Esophagus muscularis mucosa (tissue), 4 donors: ENCODE measurements around the gene RTP2. TPM values are rescaled to one million over a fixed set of nuclear protein-coding genes. Genes with fewer than 3 reads are reported as not detected.
"Not testable (repeated sequence)": the region's sequence is repeated elsewhere in the genome, so short reads cannot be mapped to it uniquely, and the experiment has no call there.

ENCODE experiments used
- DNase-seq: peaks from one replicate; pipeline ENCODE4 v3.0.0-alpha.2; 2017; ENCODE audit errors: extremely low spot score
- H3K27ac ChIP-seq, 4 donors: fragments of 200-600 bp; sonication (generic); replicated peaks in 1 of 4; 1 replicate in 3 of 4; 2 replicates in 1 of 4; pipeline ENCODE4 v1.5.1; 2016 to 2019; ENCODE audit warnings: mild to moderate bottlenecking in 1 of 4
- H3K27me3 ChIP-seq, 4 donors: fragments of 200-600 bp; sonication (generic); one replicate each; pipeline versions ENCODE4 v1.5.1 to v1.6.0; 2016 to 2019
- H3K36me3 ChIP-seq, 4 donors: fragments of 200-600 bp; sonication (generic); one replicate each; pipeline ENCODE4 v1.5.1; 2016 to 2019
- H3K4me1 ChIP-seq, 4 donors: fragments of 200-600 bp; sonication (generic); one replicate each; pipeline ENCODE4 v1.5.1; 2016 to 2019
- H3K4me3 ChIP-seq, 4 donors: fragments of 200-600 bp; sonication (generic); 1 replicate in 2 of 4; 2 replicates in 2 of 4; pipeline ENCODE4 v1.5.1; 2016 to 2019; ENCODE audit warnings: mild to moderate bottlenecking in 4 of 4, moderate library complexity in 1 of 4
- H3K9me3 ChIP-seq, 4 donors: fragments of 200-600 bp; sonication (generic); 1 replicate in 3 of 4; 2 replicates in 1 of 4; pipeline ENCODE4 v1.5.1; 2016 to 2019
- CTCF ChIP-seq, 3 experiments: fragments of 200-600 bp in 2 of 3; fragments of 450-650 bp in 1 of 3; sonication (generic) in 2 of 3; IDR thresholded peaks; one replicate each; pipeline ENCODE4 v1.5.1; 2017 to 2019; ENCODE audit warnings: antibody characterized with exemption in 3 of 3, mild to moderate bottlenecking in 2 of 3, moderate library complexity in 1 of 3
- EP300 ChIP-seq: sonication (generic); formaldehyde crosslinking; IDR thresholded peaks from one replicate; pipeline ENCODE4 v1.6.1; 2017; ENCODE audit warnings: antibody characterized with exemption
- POLR2A ChIP-seq: fragments of 450-650 bp; IDR thresholded peaks from one replicate; pipeline ENCODE4 v1.6.1; 2017; ENCODE audit warnings: antibody characterized with exemption, moderate library complexity, mild to moderate bottlenecking, low read depth
- POLR2AphosphoS5 ChIP-seq, 2 donors: sonication (generic); formaldehyde crosslinking; IDR thresholded peaks; one replicate each; pipeline ENCODE4 v1.6.1; 2017; ENCODE audit warnings: antibody characterized with exemption in 2 of 2
- WGBS: methylation state at CpG from one replicate; pipeline ENCODE4 v1.1.5; 2018; 5-methylcytosine and 5-hydroxymethylcytosine counted together
- intact Hi-C: fragments of 100-400 bp; cut with DNase I; formaldehyde crosslinking; loops from one replicate; pipeline ENCODE4 v1.15.1; 2023
- total RNA-seq, 4 donors: library from RNA; depleted of rRNA; stranded (reverse); fragments of >200 nt; gene quantifications; one replicate each; pipeline versions ENCODE4 v1.1.0 to v1.2.1, GENCODE V29; 2016

Gene RTP2
- total RNA-seq, 4 donors from 2014 or later = not detected

DNA sequence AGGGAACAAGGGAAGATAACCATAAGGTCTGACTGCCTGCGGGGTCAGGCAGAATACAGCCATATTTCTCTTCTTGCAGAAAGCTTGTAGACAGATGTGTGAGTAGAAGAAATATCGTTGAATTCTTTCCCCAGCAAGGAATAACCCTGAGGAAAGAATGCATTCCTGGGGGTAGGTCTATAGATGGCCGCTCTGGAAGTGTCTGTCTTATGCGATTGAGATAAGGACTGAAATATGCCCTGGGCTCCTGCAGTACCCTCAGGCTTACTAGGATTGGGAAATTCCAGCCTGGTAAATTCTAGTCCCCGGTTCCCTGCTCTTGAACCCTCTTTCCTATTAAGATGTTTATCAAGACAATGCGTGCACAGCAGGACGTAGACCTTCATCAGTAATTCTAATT is 16.4 kb downstream of the RTP2 start:
- H3K27me3 ChIP-seq = peaks cover 0 to 8% (median 0%) of the 10 kb centered on the region in 4 donors
- H3K9me3 ChIP-seq = peaks cover 0 to 12% (median 11%) of the 10 kb centered on the region in 4 donors
- no peaks in the 10 kb centered on the region for H3K4me1 ChIP-seq
- no peak overlapping the region for H3K4me3 ChIP-seq
- DNase-seq = peak; percentile 45
- no peaks in the 10 kb centered on the region for H3K36me3 ChIP-seq
- H3K27ac ChIP-seq = no peak overlapping the region
- intact Hi-C loops = no loop called here
- 94% methylated on average over 7 of the region's 7 CpGs for WGBS
- TF ChIP-seq POLR2A (no peak), CTCF (IDR thresholded peaks at IDR 0.05) (no peak), POLR2AphosphoS5 (IDR thresholded peaks at IDR 0.05) (no peak), EP300 (no peak)

- Histone ChIP-seq H3K27ac (no peak overlapping the region), H3K27me3 (peaks cover 0 to 8% (median 0%) of the 10 kb centered on the region in 4 donors), H3K36me3 (no peaks in the 10 kb centered on the region), H3K4me3 (no peak overlapping the region), H3K4me1 (no peaks in the 10 kb centered on the region), H3K9me3 (peaks cover 0 to 12% (median 11%) of the 10 kb centered on the region in 4 donors)
- peak; percentile 39 for DNase-seq
- 80% methylated on average over 2 of the region's 2 CpGs for WGBS
- TF ChIP-seq POLR2AphosphoS5 (IDR thresholded peaks at IDR 0.05) (no peak), CTCF (IDR thresholded peaks at IDR 0.05) (no peak), EP300 (no peak), POLR2A (no peak)
- intact Hi-C loops = no loop called here
Measured at GRCh38 chr3:187684880-187685279, 17.5 kb downstream of the RTP2 start.

DNA sequence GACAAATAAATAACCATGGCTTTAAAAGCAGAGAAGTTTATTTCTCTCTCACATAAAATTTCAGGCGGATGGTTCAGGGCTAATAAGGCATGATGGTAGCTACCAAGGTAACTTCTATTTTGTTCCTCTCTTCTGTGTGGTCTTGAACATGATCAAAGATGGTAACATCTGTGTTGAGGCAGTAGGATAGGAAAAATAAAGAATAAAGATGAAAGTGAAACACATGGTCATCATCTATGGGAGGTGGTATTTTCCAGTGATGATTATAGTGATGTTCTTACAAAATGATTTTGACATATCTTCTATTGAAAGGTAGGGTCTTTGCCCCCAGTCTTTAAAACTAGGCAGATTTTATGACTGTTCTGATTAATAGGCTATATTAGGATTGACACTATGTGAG is 17.9 kb downstream of the RTP2 start:
- 86% methylated on average over 1 of the region's 1 CpG for WGBS
- TF ChIP-seq POLR2AphosphoS5 (IDR thresholded peaks at IDR 0.05) (no peak), CTCF (IDR thresholded peaks at IDR 0.05) (no peak), POLR2A (no peak), EP300 (no peak)
- DNase-seq = no peak
- intact Hi-C loops = no loop called here
- no peak overlapping the region for H3K4me3 ChIP-seq
- no peak overlapping the region for H3K27ac ChIP-seq
- H3K9me3 ChIP-seq = peaks cover 0 to 12% (median 11%) of the 10 kb centered on the region in 4 donors
- peaks cover 0 to 8% (median 0%) of the 10 kb centered on the region in 4 donors for H3K27me3 ChIP-seq
- peaks cover 0 to 3% (median 2%) of the 10 kb centered on the region in 4 donors for H3K4me1 ChIP-seq
- no peaks in the 10 kb centered on the region for H3K36me3 ChIP-seq

GRCh38 chr3:187681756-187682155 is 20.6 kb downstream of the RTP2 start:
- H3K27me3 ChIP-seq, H3K27ac ChIP-seq, H3K36me3 ChIP-seq, H3K4me3 ChIP-seq, intact Hi-C loops: not testable (repeated sequence)
- Histone ChIP-seq H3K9me3 (peaks cover 0 to 12% (median 11%) of the 10 kb centered on the region in 4 donors), H3K4me1 (peaks cover 0 to 11% (median 4%) of the 10 kb centered on the region in 4 donors)
- 77% methylated on average over 10 of the region's 11 CpGs for WGBS
- DNase-seq = peak; percentile 55

GRCh38 chr3:187679638-187680396 is 22.5 kb downstream of the RTP2 start:
- Histone ChIP-seq H3K27me3 (no peaks in the 10 kb centered on the region), H3K27ac (no peak overlapping the region), H3K36me3 (no peaks in the 10 kb centered on the region), H3K4me1 (peaks cover 0 to 11% (median 4%) of the 10 kb centered on the region in 4 donors), H3K4me3 (no peak overlapping the region), H3K9me3 (peaks cover 0 to 4% (median 0%) of the 10 kb centered on the region in 4 donors)
- no peak for TF ChIP-seq POLR2AphosphoS5 (IDR thresholded peaks at IDR 0.05)
- peak; percentile 89 to 94 (median 94) for TF ChIP-seq CTCF (IDR thresholded peaks at IDR 0.05)
- peak; percentile 92 for DNase-seq
- intact Hi-C loops = loop anchor here (1.0 to 2.0 kb wide), 2 partner anchors 361 to 459 kb away; no protein-coding TSS in a partner anchor
- WGBS = 28% methylated on average over 7 of the region's 7 CpGs
